ENCODE data around the gene GPR180. TPM values are rescaled to one million over a fixed set of nuclear protein-coding genes. Genes with fewer than 3 reads are reported as not detected.

The GPR180 gene
- total RNA-seq, 3 donors from 2014 or later: 2.7 to 4.8 (median 3.8) TPM

GRCh38 chr13:94682229-94682628 lies 80.6 kb downstream of the GPR180 start:
- intact Hi-C loops (cut with DNase I, micrococcal nuclease): no loop called here
- no peak for TF ChIP-seq CTCF (IDR thresholded peaks at IDR 0.05)
- no peaks in the 10 kb centered on the region for H3K4me1 ChIP-seq (ENCODE audit: low read depth)

GRCh38 chr13:94683409-94683808 lies 81.8 kb downstream of the GPR180 start:
- no peaks in the 10 kb centered on the region for H3K4me1 ChIP-seq (ENCODE audit: low read depth)
- DNase-seq (no peak), ATAC-seq (no peak)
- no peak for TF ChIP-seq CTCF (IDR thresholded peaks at IDR 0.05)
- H3K36me3 ChIP-seq (ENCODE audit: low read depth): no peaks in the 10 kb centered on the region
- H3K9me3 ChIP-seq: no peaks in the 10 kb centered on the region
- intact Hi-C loops (cut with DNase I, micrococcal nuclease): no loop called here
- no peak overlapping the region for H3K4me3 ChIP-seq

More at GRCh38 chr13:94682229-94682628, 80.6 kb downstream of the GPR180 start:
- no peaks in the 10 kb centered on the region for H3K36me3 ChIP-seq (ENCODE audit: low read depth)
- H3K4me3 ChIP-seq: no peak overlapping the region
- no peak for DNase-seq
- ATAC-seq: no peak
- H3K9me3 ChIP-seq: no peaks in the 10 kb centered on the region

Other genes with a start within 250 kb of the GPR180 start
- under 1 TPM in 2 of 3 donors, not detected in 1; 0.10 to 0.95 TPM for gene DCT, start 122.2 kb upstream of the GPR180 start, total RNA-seq
- gene TGDS, start 5.7 kb upstream of the GPR180 start, total RNA-seq: 1 to 10 TPM; 6.7 to 8.7 (median 7.2) TPM
- gene SOX21, start 110.7 kb downstream of the GPR180 start, total RNA-seq: not detected

Data from mucosa of descending colon (tissue), 3 donors.